ENCODE data around the gene ATP1A1.

ATP1A1 gene

GRCh38 chr1:116415699-116416533, 42.9 kb downstream of the ATP1A1 start:
- no peak for DNase-seq

GRCh38 chr1:116416854-116417513, 43.9 kb downstream of the ATP1A1 start:
- no peak for DNase-seq

- no peak for DNase-seq
Measured at GRCh38 chr1:116417678-116418077, 44.6 kb downstream of the ATP1A1 start.

GRCh38 chr1:116418091-116418830, 45.2 kb downstream of the ATP1A1 start:
- DNase-seq: no peak

GRCh38 chr1:116420417-116421200, 47.6 kb downstream of the ATP1A1 start:
- DNase-seq: no peak

- no peak for DNase-seq
Measured at GRCh38 chr1:116424438-116424837, 51.4 kb downstream of the ATP1A1 start.

GRCh38 chr1:116424863-116425262, 51.8 kb downstream of the ATP1A1 start:
- DNase-seq: no peak

GRCh38 chr1:116425987-116426386, 52.9 kb downstream of the ATP1A1 start:
- DNase-seq: no peak

GRCh38 chr1:116426401-116426800, 53.4 kb downstream of the ATP1A1 start:
- no peak for DNase-seq

GRCh38 chr1:116428576-116428975, 55.5 kb downstream of the ATP1A1 start:
- no peak for DNase-seq

- no peak for DNase-seq
Measured at GRCh38 chr1:116429821-116430374, 56.9 kb downstream of the ATP1A1 start.

- DNase-seq: no peak
Measured at GRCh38 chr1:116431870-116432500, 58.9 kb downstream of the ATP1A1 start.

GRCh38 chr1:116432655-116433265, 59.7 kb downstream of the ATP1A1 start:
- DNase-seq: no peak

- DNase-seq: no peak
Measured at GRCh38 chr1:116433275-116434257, 60.5 kb downstream of the ATP1A1 start.

- DNase-seq: no peak
Measured at GRCh38 chr1:116434849-116435248, 61.8 kb downstream of the ATP1A1 start.

GRCh38 chr1:116435806-116436610, 63.0 kb downstream of the ATP1A1 start:
- no peak for DNase-seq

GRCh38 chr1:116436611-116436970, 63.5 kb downstream of the ATP1A1 start:
- DNase-seq: no peak

GRCh38 chr1:116439701-116440100, 66.7 kb downstream of the ATP1A1 start:
- no peak for DNase-seq

GRCh38 chr1:116440731-116441130, 67.7 kb downstream of the ATP1A1 start:
- no peak for DNase-seq
